Fibroblast of skin of left quadriceps (primary cell): ENCODE data around the gene CAMK2D.
A peak's percentile ranks its signal among the peaks of the same experiment; 100 is the strongest.

Experiments used
- DNase-seq, 2 experiments: peaks; one replicate each; pipeline ENCODE4 v3.0.0-alpha.2; 2013; ENCODE audit warnings: low read depth in 2 of 2

CAMK2D gene

DNA sequence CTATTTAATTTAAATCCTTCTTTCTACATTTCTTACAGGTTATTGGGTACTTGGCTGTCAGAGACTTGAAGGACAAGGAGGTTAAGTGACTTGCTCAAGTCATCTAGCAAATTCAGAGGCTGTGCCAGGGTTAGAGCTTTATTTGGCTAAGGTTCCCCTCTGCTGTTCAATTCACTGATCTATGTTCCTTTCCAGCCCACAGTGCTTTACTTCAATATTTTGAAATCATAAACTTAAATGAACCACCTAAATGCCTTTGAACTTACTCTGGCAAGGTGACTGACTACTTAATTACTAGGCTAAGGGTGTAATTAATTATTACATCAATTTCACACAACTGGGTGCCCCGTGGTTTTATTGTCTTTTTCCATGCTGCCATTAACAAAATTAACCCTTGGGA lies 288.7 kb downstream of the CAMK2D start:
- DNase-seq, result no peak

DNA sequence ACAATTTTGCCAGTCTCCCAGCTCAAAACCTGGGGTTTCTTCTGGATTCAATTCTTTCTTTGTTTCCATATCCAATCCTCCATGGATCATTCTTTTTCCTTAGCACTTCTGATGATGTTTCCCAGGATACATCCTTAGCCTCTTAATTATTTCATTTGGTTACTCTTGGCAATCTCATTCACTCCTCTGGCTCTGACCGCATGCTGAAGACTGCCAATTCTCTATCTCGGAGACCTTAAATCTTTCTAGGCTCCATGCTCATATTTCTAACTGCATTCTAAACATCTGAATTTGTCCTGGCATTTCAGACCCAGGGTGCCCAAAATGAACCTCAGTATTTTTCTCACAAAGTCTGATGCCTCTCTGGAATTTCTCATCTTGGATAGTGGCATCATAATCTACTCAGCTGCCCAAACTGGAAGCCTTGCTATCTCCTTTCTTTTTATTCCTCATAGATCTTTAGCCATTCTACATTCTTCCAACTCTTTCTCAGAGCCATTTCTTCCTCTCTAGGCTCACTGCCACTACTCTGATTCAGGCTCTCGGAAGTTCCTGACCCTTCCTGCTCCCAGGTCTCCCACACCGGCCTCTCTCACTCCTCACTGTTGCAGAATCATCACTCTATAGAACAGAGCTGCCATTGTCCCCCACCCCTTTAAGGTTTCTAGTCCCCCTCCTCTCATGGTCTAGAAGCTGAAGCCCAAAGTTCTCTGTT lies 290.2 kb downstream of the CAMK2D start:
- DNase-seq, result no peak

DNA sequence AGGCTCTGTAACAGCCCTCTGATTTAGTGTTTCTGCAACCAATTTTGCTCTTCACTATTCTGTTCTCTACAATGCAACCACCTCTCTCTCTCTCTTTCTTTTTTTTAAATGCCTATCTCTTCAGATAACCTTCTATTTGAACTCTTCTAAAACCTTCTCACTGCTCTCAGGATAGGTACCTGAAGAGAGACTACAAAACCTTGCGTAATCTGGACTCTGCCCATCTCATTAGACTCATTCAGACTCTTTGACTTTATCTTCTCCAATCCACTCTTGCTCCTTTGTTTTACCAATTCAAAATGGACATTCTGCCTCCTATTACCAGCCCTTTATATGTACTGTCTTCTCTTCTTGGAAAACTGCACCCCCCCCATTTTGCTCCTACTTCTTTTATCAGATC lies 291.6 kb downstream of the CAMK2D start:
- no peak for DNase-seq

DNA sequence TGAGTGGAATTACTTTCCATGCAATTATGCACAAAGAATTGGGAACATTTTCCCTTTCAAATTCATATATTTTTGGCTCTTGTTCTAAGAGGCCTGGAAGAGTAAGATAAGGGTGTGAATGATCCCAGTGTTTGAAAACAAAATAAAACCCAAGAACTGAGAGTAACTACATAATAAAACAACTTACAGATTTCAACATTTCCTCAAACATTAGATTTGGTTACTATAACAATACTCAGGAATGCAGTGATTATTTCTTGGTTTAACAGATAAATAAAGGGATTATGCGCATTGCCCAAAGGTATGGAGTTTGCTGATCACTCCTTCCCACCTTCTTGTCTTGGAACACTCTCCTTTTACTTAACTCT lies 292.5 kb downstream of the CAMK2D start:
- no peak for DNase-seq

DNA sequence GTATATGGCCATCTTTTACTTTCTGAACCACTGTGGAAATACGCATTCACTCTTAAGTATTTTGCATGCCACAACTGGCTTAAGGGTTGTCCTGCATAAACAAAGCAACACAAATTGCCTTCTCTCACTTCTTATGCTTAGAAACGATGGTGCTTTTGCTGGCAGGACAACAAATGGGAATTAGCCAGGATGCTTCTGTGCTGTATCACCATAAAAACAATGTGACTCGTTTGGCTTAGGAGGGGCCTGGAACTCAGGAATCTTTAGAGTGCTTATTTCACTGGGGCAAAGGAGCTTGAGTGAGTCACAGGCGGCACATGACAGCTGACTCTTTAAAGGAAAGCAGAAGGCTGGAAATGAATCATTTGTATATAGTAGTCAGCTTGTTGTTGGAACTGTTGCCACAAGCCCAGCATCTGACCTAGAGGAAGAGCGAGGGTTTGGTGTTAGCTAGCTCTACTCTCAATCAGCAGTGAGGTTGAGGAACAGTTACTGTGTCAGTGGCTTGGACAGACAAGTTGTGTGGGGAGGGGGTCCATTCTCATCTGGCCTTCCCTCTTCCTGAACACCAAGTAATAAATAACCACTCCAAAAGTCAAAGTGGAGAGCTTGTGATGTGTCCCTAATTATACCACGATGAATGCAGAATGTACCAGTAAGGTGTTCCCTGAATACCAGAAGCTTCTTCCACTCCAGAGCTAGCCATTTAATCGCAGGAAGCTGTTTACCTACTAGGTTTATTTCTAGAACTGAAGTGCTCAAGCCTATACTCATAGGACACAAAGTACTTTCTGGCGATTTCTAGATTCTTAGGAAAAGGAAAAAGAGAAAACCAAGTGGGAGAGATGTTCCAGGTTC lies 293.1 kb downstream of the CAMK2D start:
- peak; percentile 98 for DNase-seq

DNA sequence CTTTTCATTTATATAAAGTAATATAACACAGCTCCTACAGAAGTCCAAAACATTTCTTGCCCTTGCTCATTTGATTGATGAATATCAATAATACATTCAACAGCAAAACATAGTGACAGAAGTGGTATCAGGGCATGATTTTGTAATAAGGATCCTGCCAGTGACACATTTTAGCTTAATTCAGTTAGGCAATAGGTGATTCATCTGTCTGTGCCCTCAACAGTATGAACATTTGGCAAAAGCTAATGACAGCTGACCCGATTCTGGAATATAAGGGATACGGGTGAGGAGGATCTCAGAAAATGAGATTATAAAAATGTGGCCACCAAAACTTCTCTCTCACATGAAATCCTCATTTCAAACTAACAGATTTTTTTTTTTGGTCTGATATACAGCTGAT lies 294.0 kb downstream of the CAMK2D start:
- DNase-seq, result no peak

DNA sequence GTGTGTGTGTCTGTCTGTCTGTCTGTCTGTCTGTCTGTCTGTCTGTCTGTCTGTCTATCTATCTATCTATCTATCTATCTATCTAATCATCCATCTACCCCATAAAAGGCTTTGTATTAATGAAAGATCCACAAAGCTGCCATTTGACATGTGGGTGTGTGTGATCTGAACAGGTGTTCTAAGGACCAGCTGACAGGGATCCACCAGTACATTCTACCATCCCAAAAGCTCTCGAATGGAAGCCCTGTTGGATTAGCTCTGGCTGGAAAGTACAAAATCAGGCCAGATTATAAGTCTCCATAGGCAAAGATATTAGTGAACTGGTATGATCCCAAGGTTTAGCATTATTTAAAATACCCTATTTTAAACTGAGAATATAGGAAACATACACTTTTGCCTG lies 299.3 kb downstream of the CAMK2D start:
- DNase-seq, result no peak

DNA sequence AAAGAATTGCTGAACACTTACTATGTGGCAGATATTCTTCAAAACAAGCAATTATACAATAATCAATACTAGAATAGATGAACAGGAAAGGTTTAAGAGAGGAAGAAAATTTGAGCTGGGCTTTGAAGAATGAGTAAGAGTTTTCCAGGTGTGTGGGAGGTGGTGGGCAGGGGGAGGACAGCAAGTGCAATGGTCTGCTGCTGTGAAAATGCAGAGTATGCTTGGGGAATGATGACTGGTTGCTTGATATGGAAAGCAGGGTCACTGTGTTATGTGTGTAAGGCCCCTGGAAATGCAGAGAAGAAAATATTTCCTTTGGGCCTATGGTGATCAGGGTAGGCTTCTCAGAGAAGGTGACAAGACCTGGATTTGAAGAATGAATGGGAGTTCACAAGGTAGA lies 300.3 kb downstream of the CAMK2D start:
- no peak for DNase-seq

DNA sequence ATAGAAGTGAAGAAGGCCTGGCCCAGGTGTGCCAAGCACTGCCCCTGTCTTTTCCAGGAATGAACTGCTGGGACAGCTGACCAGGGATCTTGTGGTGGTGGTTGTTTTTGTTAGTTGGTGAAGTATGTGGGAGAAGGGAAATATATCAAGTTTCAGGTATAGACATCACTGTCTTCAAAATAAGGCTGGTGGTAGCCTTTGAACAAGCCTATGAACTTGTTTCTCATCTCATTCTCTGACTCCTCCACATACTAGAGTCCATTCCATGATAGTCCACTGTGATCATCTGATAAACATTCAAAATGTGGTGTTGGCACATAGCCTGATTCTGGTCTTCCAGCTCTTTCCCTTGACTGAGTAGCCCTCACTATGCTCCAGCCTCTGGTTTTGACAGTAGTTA lies 303.7 kb downstream of the CAMK2D start:
- DNase-seq, result no peak

DNA sequence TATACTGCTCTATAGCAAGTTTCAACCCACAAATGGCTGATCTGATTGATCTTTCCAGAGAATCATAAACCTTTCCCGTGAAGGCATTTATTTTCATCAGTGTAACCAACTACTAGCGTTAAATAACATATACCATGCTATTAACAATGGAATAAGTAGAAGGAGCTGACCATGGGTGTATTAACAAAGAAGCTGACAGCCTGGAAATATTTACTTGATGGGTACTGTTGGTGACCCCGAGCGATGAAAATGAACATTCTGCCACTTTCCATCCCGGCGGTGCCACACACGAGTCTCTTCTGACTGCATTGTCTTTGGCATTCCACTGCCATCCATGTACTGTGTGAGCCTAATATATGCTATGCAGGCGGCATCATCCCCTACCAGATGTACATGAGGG lies 304.4 kb downstream of the CAMK2D start:
- DNase-seq, result no peak

DNA sequence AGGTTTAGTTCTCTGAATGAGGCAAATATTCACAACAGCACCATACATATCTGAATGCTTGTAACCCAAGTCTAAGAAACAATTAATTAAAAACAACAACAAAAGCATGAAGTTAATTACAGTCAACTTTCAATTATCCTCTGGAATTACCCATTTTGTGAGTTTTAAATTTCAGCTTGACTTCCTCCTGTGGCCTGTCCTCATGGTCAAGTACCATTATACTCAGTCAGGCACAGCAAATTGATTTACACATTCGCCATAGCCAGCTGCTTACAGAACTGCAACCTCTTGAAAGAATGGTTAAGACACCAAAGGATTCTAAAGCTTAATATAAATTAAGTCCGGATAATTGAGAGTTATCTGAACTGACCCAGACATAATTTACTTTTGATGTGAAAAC lies 306.5 kb downstream of the CAMK2D start:
- no peak for DNase-seq

DNA sequence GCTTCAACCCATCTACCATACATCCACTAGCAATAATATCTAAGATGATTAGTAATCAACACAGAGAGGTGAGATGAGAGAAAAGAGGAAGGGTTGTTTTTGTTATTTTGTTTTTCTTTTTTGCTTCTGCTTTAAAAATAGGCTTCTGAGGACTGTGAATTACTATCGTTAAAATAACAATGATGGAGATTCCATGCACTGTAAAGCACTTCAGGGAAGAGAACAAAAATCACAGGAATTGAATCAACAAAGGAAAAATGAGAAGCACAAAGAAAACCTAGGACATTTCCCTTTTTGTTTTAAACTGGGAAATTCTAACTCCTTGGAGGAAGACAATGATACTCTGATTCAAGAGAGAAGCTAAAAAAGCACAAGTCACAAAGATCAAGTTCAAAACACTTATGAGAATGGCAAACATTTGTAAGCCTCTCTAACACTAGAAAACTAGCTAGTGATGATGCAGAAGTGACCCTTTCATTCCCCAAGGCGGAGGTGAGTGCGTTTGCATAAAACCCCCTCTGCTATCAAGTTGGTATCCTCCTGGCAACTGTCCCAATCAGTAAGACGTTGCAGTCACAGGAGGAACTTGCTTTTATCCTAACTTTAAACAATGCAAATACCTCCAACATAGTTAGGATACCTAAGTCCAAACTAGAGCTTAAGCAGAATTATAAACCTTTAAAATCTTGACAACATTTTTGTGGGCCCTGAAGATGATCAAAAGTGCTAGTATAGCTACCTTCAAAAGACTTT lies 308.5 kb downstream of the CAMK2D start:
- no peak for DNase-seq

DNA sequence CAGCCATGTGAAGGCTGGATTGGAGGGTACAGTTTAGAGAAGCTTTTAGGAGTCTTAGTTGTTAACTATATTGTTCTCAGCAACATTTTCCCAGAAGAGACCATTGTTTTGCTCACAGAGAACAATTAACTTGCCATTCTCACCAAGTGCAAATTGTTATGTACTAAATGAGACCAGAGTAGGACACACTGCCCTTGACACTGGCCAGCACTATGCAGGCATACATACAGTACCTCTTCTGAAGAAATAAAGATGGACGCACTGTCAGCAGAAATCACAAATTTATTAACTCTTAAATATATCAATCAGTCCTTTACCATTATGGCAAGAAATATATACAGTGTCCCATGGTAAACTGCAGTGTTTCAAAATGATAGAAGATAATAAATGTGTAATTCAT lies 309.4 kb downstream of the CAMK2D start:
- no peak for DNase-seq

DNA sequence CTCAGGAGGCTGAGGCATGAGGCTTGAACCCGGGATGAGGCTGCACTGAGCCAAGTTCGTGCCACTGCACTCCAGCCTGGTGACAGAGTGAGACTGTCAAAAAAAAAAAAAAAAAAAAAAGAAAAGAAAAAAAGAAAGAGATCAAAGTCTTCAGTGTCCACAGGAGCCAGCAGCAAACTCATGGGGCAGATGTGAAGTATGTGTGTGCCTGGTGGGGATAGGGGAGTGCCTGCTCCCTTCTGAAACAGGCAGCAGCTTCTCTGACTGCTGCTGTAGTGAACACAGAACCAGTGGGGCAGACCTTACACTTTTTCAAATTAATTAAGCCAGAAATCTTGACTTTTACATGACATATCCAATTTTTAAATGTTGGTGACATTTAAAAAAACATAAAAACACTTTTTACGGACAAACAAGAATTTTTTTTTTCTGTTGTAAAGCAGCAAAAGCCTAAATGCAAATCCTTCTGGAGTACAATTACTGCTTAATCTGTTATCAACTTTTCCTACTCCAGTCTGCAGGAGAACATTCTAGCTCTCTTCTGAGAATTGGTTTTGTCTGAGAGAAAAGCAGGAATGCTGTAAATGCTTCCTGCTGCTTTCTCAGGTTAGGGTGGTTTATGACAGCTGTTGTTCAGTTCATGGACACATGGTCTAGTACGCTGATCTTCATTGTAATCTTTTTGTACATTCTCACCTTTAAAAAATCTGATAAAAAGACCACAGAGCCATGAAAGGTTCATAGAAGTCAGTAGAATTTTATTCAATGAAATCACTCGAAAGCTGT lies 311.1 kb downstream of the CAMK2D start:
- no peak for DNase-seq

DNA sequence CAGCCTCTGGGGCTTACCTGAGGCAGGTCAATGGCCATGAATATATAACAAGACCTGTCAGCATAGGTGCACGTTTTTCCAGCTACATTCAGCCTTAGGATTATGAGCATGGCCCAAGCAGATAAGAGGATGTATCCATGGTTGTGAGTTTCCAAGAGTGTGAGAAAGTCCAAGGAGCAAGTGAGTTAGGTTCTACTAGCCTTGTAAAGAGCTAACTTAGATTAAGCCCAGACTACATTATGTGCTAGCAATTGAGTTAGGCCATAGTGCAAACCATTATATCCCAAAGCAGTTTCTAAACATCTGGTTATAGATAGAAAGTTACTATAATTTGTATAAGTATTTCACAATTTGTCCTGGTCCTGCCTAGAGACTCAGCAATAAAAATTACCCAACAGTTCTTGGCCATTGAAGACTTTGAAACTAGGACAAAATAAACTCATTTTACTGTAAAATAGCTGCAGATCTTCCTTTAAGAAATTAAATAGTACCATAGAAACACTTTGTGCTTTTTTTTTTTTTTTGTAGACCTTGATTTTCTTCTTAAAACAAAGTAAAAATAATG lies 312.0 kb downstream of the CAMK2D start:
- no peak for DNase-seq

DNA sequence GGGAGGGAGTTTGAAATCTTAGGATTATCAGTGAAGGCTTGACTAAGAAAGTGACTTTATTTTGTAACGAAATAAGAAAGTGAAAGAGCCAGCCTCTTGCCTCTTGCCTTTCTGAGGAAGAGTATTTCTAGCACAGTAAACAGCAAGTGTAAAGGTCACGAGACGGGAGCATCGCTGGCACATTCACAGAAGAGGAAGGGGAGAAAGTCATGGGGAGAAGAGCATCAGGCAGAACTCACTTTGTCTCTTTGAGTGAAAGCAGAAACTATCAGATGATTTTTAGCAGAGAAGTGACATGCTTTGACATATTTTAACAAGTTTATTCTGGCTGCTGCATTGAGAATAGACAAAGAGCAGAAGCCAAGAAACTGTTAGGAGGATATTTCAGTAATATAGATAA lies 313.8 kb downstream of the CAMK2D start:
- DNase-seq, result no peak

DNA sequence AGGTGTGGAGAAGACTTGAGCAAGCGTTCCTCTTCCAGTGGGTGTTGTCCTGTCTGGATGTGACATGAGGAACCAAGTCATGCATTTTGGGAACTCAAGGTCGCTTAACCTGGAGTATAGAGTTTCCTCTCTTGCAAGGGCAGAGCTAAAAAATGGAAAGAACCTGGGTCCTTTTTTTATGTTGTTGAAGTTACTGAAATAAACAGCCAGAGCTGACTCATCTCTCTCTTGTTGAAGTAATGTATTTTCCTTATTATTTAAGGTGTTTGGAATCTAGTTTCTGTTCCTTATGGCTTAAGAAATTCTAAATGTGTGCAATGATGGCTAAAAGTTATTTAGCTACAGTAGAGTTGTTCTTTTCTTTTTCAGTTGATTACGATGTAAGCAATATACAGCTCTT lies 314.5 kb downstream of the CAMK2D start:
- no peak for DNase-seq

DNA sequence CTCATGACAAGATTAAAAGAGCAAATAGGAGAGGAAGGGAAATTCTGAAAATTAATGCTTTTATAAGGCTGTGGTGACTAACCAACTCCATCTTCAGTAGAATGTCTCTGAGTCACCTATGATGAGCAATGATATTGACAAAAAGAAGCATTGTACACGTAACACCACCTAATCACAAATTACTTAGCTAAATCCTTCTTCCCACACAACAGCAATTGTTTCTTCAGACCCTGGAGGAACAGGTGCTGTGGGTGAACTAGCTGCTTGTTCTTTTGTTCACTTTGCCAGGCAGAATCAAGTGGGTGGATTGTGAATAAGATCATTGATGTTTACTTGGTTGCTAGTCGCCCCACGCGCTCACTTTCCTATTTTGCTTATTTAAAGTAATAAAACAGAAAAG lies 315.5 kb downstream of the CAMK2D start:
- DNase-seq, result no peak

DNA sequence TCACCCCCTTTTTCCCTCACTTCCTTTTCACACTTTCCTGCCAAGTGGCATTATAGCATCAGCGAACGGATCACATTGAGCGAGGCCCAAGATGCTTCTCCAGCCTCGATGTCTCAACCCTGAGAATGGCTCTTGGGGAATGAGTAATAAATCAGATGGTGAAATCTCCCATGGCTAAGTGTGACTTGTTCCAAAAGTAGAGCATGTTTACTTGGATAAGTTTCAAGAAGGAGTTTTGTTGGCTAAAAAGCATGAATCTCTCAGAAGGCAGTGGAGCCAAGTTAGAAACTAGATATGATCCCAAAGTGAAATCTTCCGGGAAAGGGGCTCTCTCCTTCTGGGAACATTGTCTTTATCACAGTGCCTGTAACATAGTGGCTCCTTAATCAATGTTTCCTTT lies 316.3 kb downstream of the CAMK2D start:
- peak; percentile 92 to 93 for DNase-seq

DNA sequence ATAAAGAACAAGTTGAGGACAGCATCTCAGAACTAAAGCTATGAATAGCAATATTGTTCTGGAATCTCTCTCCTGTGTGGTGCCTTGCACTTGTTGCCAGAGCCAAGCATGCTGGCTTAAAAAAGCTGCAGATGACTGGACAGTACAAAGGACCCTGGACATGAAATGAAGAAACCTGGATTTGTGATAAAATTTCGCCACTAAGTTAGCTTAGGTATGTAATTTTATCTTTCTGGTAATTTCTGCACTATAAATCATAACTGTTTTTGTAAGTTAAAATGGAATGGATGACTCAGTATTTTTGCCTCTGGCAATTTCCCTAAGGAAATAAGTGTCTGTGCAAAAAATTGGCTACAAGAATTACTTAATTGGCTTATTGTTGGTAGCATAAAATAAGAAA lies 317.2 kb downstream of the CAMK2D start:
- peak in 1 of 2 experiments; percentile 43 for DNase-seq

DNA sequence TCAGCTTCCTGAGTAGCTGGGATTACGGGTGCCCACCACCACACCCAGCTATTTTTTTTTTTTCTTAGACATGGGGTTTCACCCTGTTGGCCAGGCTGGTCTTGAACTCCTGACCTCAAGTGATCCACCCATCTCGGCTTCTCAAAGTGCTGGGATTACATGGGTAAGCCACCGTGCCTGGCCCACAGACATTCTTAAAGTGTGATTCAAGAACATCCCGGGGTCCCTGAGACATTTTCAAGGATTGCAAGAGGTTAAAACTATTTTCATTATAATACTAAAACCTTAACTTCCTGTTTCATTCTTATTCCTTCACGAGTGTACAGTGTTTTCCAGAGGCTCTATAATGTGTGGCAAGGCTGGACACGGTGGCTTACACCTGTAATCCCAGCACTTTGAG lies 318.7 kb downstream of the CAMK2D start:
- DNase-seq, result no peak

DNA sequence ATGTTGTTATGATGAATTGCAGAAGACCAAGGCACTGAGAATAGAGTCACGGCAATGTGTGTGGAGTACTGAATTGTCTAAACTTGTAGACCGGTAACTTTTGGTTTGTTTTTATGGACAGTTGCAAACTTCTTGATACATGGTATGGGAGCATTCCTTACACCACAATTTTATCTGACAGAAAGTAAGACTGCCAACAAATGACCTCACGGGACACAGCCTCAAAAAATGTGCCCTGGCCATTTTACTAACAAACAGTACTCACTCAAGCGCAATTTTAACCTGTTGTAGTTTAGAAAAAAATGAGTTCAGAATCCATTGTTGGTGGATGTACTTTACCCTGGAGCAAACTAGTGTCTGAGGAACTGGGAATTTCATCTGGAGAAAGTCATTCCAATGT lies 321.2 kb downstream of the CAMK2D start:
- no peak for DNase-seq
